HG03520 (cell line): Measurements from ENCODE around the gene EXOC3L4.
"Not testable (repeated sequence)": the region's sequence is repeated elsewhere in the genome, so short reads cannot be mapped to it uniquely, and the experiment has no call there.

Experiments used
- ATAC-seq: cut with Tn5 transposase; IDR thresholded peaks from one replicate; pipeline ENCODE4 v1.9.1; 2021; ENCODE audit warnings: mild to moderate bottlenecking, moderate library complexity; ENCODE audit not compliant: unreplicated experiment

EXOC3L4 gene

GRCh38 chr14:103118018-103118662, 23.6 kb downstream of the EXOC3L4 start:
- no peak for ATAC-seq

GRCh38 chr14:103118663-103119404, 24.3 kb downstream of the EXOC3L4 start:
- ATAC-seq, result no peak

DNA sequence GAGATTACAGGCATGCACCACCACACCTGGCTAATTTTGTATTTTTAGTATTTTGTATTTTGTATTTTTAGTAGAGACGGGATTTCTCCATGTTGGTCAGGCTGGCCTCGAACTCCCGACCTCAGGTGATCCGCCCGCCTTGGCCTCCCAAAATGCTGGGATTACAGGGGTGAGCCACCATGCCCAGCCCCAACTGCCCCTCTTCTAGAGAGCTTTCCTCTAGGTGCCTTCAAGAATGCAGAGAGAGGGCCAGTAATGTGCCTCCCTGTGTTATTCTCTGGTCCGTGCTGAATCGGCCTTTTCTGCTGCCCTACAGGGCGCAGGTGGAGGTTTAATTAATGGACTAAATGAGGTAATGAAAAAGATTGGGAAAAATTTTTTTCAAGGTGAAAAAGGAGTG, 25.0 kb downstream of the EXOC3L4 start:
- ATAC-seq, result not testable (repeated sequence)

- ATAC-seq, result no peak
Measured at GRCh38 chr14:103121121-103121845, 26.8 kb downstream of the EXOC3L4 start.

- no peak for ATAC-seq
Measured at GRCh38 chr14:103121846-103122584, 27.5 kb downstream of the EXOC3L4 start.

DNA sequence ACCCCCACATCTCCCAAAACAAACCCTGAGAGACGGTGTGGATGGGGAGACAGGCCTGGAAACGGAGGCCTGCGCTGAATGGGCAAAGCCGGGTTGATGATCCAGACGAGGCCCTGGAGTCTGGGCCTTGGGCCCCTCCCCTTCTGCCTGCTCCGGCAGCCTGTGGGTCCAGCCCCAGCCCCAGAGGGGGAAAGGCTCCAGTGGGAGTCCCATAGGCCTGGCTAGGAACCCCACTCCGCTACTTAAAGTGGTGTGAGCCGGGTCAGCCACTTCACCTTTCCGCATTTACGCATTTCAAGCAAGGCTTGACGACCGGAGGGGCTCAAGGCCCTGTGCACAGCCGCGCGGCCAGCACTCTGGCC, 28.0 kb downstream of the EXOC3L4 start:
- no peak for ATAC-seq

DNA sequence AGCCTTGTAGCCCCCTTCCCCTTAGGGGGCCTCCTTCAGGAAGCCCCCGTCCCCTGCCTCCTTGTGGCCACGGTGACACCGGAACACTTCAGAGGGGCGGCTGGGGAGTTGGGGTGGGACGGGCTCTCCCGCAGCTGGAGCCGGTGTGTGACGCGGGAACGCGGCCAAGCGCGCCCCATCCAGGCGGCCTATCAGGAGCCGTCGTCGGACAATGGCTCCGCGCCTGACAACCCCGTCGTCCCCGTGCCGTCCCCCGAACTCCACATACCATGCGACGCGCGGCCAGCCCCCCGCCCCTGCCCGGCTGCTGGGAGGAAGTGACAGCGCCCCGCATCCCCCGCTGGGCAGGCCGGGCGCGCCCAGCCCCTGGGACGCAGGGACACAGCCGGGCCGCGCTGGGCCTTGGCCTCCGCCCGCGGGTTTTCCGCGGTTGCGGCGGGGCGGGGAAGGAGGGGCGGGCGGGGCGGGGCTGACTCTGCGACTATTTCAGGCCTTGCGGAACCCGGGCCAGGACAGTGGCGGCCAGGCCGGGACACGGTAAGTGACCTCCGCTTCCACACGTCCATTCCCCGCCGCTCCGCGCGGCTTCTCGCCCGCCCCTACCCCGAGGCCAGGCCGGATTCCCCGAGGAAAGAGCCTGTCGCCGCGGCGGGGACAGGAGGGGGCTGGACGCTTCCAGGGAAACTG, 28.6 kb downstream of the EXOC3L4 start, which contains the start of gene TNFAIP2:
Gene TNFAIP2, plus strand, starts transcription at position 515 of the 687 bp plus-strand sequence. CDS start 2,997 bp downstream, outside the sequence.
- ATAC-seq, result no peak

GRCh38 chr14:103123634-103124500, 29.3 kb downstream of the EXOC3L4 start:
- ATAC-seq, result no peak

DNA sequence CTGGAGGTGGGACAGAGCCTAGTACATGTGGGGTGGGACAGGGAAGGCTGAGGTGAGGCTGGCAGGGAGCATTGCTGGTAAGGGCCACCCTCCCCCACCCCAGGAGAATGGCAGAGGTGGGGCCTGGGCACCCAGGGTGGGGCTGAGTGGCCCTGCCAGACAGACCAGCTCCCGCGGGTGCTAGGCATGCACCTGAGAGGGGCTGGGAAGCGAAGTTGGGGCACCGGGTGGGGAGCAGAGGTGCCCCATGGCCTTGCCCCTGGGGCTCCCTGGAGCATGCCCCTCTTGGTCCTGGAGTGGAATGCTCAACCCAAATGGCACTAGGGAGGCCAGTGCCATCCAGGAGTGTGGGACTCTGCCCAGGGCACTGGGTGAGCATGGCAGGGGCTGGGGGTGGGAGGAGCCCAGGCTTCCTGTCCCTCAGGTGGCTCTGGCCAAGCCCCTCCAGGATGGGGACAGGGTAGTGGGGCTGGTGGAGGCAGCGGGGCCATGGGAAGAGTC, 30.0 kb downstream of the EXOC3L4 start:
- ATAC-seq, result no peak

DNA sequence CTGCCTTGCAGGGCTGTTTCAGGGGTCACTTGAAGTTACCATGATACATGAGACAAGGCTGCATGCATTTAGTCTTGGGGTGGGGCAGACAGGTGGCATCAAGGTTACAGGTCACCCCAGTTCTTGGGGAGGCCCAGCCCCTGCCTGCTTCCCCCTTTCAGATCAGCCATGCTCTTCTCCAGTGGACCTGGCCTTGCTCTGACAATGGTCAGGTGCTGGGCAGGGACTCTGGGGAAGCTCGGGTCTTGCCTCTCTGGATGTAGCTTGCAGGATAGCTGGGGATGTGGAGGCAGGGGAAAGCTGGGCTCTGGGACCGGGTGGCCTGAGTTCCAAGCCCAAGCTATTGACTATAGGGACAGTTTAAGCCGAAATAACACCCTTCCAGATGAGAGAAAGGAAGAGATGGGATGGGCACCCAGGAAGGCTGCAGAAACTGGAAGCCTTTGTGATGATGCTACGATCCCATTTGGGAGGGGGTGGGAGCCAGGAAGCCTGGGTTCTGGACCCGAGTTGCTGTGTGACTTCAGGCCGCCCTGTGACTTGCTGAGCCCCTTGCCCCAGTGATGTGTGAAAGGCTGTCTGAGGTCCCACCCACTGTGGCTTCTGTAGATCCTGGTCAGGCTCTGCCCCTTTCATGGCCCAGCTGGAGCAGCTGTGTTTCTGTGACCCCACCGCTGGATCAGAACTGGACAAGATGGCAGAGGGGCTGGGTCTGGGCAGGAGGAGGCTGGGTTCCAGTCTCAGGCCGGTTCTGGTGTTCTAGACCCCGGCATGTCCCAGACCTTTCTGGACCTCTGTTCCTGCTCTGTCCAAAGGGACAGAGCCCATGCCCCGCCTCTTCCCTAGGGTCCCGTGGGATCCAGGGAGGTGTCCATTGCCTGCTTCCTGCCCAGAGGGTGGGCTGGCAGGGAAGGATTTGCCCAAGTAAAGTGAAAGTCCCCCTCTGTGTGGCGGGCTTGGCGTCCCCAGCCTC, 30.9 kb downstream of the EXOC3L4 start:
- no peak for ATAC-seq

- no peak for ATAC-seq
Measured at GRCh38 chr14:103126088-103126872, 31.8 kb downstream of the EXOC3L4 start.

DNA sequence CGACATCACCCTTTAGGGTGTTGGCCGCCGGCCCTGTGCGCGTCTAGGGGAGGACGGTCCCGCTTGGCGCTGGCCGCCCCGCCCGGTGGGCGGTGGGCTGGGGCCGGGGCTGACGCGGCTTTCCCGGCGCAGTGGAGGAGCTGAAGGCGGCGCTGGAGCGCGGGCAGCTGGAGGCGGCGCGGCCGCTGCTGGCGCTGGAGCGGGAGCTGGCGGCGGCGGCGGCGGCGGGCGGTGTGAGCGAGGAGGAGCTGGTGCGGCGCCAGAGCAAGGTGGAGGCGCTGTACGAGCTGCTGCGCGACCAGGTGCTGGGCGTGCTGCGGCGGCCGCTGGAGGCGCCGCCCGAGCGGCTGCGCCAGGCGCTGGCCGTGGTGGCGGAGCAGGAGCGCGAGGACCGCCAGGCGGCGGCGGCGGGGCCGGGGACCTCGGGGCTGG, 32.4 kb downstream of the EXOC3L4 start:
- ATAC-seq, result no peak

DNA sequence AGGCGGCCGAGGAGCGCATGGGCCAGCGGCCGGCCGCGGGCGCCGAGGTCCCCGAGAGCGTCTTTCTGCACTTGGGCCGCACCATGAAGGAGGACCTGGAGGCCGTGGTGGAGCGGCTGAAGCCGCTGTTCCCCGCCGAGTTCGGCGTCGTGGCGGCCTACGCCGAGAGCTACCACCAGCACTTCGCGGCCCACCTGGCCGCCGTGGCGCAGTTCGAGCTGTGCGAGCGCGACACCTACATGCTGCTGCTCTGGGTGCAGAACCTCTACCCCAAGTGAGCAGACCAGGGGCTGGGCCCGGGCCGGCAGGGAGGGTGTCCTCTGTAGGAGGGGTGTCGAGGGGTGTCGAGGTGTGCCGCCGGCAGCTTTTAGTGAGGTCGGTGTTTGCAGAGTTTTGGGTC, 32.8 kb downstream of the EXOC3L4 start:
- ATAC-seq, result no peak

DNA sequence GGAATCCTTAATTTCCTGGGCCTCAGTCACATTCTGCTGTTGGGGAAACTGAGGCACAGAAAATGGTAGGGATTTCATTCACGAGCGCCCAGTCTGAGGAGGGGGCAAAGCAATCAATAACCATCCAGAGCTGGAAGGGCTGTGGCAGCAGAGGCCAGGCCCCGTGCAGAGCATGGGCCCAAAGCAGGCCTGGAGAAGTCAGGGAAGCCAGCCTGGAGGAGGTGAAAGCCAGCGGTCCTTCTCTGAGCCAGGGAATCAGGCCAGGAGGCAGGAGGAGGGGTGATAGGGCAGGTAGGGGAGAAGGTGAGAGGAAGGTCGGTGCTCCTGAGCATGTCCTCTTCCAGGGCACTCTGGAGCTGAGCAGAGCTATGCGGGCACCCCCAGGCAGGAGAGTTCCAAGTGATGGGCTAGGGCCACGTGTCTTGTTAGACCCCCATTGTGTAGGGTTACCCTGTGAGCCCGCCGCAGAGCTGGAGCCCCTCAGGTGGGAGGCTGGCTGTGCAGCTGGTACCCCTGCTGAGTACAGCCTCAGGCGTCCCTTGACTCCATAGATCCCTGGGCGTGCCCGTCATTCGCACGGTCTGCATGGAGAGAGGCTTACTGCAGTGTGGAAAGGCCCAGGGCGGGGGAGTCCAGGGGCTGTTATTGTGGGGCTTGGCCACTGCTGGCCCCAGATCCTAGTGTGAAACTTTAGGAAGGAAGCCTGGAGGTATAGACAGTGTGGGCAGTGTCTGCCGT, 33.5 kb downstream of the EXOC3L4 start:
- no peak for ATAC-seq

DNA sequence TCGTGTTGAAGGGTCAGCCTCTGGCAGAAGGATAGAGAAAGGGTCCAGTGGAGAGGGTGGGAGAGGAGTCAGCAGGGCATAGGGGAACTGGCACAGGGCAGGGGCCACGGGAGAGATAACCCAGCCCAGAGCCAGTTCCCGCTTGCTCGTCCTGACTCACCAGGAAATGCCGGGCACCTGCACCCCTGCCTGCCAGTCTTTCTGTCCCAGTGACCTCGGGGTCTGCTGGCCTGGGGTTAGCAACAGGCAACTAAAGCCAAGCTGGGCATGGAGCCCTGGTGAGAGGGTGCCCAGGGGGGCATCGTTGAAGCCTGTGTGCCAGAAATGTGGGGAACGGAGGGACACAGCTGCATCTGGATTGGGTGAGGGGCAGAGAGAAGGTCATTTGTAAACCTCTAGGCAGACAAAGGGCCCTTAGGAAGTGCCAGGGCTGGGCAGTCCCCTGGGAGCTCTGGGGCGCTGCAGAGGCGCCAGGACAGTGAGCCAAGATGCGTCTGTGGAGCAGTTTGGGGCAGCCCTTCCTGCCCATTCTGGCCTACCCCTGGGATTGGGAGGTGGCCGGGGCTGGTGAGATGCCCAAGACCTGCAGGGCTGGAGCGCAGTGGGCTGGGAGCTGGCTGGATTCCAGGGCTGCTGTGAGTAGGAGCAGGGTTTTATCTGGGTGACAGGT, 34.2 kb downstream of the EXOC3L4 start:
- ATAC-seq, result no peak

GRCh38 chr14:103129301-103130016, 34.9 kb downstream of the EXOC3L4 start:
- ATAC-seq, result no peak
